GM12892 (cell line): Measurements from ENCODE around the gene SLIT3.

Experiments used
- DNase-seq: peaks from one replicate; pipeline ENCODE4 v3.0.0; 2011; ENCODE audit not compliant: insufficient read length
- FAIRE-seq: peaks from 2 replicates; lab custom pipeline; 2011; peaks lifted over from hg19 to GRCh38; lab: Jason Lieb, UNC
- POLR2A ChIP-seq: IDR thresholded peaks from 2 replicates; pipeline ENCODE4 v1.6.1; 2011; ENCODE audit warnings: low read depth, low read length, control low read depth
- POLR2AphosphoS5 ChIP-seq: IDR thresholded peaks from 2 replicates; pipeline ENCODE4 v1.6.1; 2011; ENCODE audit warnings: low read depth, low read length, control low read depth
- TAF1 ChIP-seq: IDR thresholded peaks from 2 replicates; pipeline ENCODE4 v1.6.1; 2011; ENCODE audit warnings: low read depth, mild to moderate bottlenecking, control low read depth, low read length, borderline replicate concordance

SLIT3 gene

GRCh38 chr5:168910874-168911273 lies 390.1 kb downstream of the SLIT3 start:
- FAIRE-seq: no peak
- no peak for TF ChIP-seq TAF1
- TF ChIP-seq POLR2AphosphoS5: no peak
- TF ChIP-seq POLR2A: no peak
- no peak for DNase-seq

DNA sequence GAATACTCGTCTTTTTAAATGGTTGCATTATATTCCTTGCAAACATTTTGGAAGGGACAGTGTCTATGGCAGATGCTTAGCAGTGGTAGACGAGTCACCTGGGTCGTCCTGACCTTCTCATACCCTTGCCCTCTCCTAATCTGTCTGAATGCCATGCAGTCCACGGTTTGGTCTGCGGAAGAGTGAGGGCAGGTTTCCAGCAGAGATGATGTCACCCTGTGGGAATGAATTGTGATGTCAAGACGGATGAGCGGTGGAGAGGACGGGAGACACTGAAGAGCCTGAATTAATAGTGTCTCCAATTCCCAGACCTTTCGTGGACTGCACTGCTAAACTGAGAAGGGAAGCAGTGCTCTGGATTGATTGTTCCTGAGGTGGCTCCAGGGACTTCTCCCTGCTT lies 392.7 kb downstream of the SLIT3 start:
- no peak for FAIRE-seq
- TF ChIP-seq POLR2A: no peak
- TF ChIP-seq POLR2AphosphoS5: no peak
- TF ChIP-seq TAF1: no peak
- no peak for DNase-seq

DNA sequence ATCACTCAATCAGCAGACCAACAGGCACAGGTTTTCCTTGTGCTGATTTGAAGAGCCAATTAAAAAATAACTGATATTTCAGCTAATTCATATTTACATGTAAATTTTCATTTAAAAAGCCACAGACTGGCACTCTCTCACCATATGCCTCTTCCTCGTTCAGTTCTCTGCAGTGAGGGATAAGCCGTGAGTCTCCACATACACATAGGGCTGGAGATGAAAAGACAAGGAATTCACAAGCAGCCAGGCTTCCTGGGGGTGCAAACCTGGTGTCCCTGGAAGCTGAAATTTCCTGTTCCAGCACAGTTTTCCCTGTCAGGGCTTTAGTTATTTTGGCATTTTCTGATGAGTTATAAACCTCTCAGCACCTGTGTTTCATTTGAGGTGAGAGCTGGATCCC lies 397.9 kb downstream of the SLIT3 start:
- FAIRE-seq: no peak
- DNase-seq: no peak
- TF ChIP-seq POLR2AphosphoS5 (no peak), POLR2A (no peak), TAF1 (no peak)

DNA sequence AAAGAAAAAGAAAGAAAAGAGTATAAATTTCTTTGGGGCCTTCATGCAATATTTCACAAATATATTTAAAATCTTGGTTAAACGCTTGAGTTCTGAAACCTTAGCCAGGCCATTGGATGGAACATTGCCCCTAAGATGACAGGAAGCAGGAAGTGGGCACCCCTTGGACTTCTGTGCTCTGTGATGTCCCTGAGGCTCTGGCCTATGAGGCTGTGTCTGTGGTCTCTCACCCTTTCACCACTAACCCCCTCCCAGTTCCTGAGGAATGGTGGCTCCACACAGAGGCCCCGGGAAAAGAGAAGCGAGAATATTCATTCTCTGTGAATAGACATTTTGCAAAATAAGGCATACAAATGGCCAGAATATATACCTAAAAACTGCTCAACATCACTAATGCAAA lies 401.3 kb downstream of the SLIT3 start:
- DNase-seq: no peak
- TF ChIP-seq POLR2AphosphoS5 (no peak), TAF1 (no peak), POLR2A (no peak)
- no peak for FAIRE-seq

DNA sequence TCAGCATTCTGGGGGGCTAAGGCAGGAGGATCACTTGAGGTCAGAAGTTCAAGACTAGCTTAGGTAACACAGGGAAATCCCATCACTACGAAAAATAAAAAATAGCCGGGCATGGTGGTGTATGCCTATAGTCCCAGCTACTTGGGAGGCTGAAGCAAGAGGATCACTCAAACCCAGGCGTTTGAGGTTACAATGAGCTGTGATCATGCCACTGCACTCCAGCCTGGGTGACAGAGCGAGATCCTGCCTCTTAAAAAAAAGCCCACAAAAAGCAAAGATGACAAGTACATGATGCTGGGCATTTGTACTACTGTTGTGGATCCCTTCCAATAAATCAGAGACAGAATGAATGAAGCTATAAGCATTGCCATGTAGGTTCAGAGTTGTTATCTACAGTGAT lies 401.7 kb downstream of the SLIT3 start:
- DNase-seq: no peak
- FAIRE-seq: no peak

DNA sequence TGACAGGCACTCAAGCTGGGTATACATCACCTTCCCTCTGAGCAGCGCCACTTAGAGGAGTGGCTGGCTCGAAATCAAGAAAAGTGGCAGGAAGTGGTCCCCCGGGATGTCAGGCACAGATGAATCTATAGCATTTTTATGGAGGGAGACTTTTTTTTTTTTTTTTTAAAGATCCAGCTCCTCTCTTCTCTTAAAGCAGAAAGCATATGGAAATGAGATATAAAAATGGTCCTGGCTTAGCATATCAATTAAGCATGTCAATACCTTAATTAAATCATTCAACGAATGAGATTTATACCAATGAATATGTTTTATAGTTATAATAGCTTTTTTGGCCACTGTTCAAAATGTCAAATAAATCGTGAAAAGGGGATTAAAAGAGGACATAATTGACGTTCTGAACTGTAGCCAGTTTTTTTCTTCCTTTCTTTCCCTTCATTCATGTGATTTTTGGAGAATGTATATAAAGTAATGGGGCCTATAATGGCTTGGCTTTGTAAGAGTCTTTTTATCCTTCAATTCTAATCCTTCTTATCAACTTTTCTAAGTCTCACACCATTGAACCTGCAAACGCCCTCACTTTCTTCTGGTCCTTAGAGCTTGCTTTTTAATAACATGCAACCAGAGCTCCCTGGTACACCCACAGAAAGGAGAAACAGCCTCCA lies 402.6 kb downstream of the SLIT3 start:
- FAIRE-seq (no peak), DNase-seq (no peak)
- TF ChIP-seq TAF1 (no peak), POLR2AphosphoS5 (no peak), POLR2A (no peak)

More for the DNA sequence above, 401.7 kb downstream of the SLIT3 start:
- TF ChIP-seq POLR2A: no peak
- TF ChIP-seq TAF1: no peak
- TF ChIP-seq POLR2AphosphoS5: no peak

DNA sequence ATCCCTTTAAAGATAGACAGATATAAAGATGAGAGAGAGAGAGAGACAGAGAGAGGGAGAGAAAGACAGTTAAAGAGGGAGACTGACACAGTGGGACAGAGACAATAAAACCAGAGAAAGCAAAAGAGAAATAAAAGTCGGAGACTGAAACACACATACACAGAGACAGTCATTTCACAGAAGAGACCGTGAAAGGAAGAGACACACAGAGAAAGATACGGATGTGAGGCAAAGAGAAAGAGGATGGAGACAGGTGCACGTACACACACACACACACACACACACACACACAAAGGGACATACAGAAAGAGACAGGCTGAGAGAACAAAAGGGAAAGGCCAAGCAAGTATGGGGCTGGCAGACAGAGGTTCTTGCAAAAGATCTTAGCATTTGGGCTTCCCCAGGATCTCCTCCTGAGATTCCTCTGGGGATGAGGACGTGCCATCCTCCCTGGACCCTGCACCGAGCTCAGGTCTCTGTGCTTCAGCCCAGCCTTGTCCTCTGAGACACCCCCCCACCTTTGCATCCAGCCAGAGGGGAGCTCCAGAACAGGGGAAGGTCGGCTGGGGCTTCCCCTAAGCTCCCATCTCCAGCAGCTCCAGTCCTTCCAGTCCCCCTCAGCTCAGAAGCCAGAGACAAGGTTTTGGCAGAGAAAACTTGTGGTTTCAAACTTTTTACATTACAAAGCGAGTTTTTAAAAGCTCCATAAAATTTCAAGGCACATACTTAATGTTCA lies 403.4 kb downstream of the SLIT3 start:
- FAIRE-seq: no peak
- TF ChIP-seq POLR2A: no peak
- TF ChIP-seq TAF1: no peak
- no peak for TF ChIP-seq POLR2AphosphoS5
- no peak for DNase-seq

DNA sequence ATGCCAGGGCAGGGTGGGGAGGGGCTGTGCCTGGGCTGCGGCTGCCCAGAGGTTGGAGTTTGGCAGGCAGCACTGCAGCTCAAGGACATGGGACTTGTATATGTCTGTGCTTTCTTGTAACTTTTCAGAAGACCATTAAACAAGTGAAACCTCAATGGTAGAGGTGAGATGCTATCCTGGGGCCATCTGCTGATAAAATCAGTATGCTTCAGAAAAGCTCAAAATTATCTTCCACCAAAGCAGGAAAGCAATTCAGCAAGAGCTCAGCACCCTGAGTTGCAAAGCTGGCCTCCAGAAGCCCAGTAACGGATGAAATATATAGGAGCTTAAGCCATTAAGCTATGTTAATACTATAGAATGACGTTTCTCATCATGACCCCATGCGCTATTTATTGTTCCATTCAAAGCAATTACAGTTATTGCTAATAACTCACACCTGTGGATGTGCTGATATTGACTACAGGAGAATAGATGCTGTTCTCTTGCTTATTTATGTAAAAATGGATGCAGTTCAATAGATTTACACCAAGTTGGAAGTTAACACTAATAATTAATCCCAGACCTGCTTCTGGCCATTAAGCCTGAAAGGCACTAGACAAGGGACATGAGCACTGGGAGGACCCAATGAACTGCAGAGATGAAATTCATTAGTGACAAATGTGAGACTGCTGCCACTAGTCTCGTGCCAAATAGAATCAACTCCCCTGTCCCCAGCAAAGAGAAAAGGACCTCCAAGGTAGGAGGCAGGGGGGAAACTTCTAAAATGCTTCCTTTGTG lies 405.5 kb downstream of the SLIT3 start:
- TF ChIP-seq POLR2AphosphoS5: no peak
- no peak for TF ChIP-seq POLR2A
- no peak for TF ChIP-seq TAF1
- no peak for DNase-seq
- FAIRE-seq: no peak

DNA sequence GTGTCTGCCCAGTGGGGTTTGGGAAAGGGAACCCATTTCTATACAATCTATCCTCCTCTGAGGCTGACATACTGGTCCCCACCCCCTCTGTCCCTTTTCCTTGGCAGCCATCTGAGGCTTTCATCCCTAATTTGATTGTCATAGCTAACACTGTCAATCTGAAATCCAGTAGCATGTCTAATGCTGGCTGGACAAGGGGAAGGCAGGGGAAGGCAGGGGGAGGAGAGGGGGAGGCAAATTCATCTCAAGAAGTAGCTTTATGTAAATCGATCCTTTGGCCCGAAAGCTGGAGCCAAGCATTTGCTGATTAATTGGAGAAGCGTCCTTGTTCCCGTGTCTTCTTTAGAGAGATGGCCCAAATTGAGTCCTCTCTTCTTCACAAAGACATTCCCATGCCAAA lies 407.7 kb downstream of the SLIT3 start:
- TF ChIP-seq TAF1 (no peak), POLR2AphosphoS5 (no peak), POLR2A (no peak)
- FAIRE-seq: no peak
- no peak for DNase-seq

DNA sequence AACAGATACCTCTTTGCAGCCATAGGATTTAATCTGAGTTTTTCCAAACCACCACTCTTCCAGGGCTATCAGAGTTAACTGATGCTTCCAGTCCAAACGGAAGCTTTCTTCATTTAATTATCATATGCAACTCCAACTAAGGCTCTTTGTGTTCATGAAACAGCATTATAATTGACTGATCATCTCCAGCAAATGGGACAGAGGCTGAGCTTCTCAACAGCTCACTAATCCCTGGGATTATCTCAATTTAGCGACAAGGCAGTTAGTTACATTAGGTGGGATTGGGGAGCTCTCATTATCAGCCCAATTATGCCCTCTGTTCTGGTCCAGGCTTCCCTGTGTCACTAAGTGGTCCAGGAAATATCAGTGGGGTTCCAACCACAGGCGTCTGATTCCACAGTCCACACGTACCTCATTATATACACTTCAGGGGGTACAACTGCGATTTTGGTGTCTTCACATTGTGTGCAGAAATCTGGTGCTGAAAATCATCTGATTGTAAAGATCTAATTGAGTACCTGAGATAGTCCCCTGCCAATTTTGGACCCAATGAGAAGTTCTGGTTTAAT lies 408.2 kb downstream of the SLIT3 start:
- DNase-seq (no peak), FAIRE-seq (no peak)
- TF ChIP-seq POLR2AphosphoS5 (no peak), POLR2A (no peak), TAF1 (no peak)
